Mammary epithelial cell (primary cell): Measurements from ENCODE around the gene ARHGEF38.

ENCODE experiments used
- EZH2 ChIP-seq: IDR thresholded peaks from 2 replicates; pipeline ENCODE4 v1.6.1; 2012; ENCODE audit warnings: low read length, inconsistent platforms, borderline replicate concordance
- TF ChIP-seq, protein P1 (sequence below), 2 donors: IDR thresholded peaks in 1 of 2; conservative IDR thresholded peaks in 1 of 2; 2 replicates each; pipeline ENCODE4 v1.5.1; 2011 to 2012; ENCODE audit warnings: inconsistent platforms in 2 of 2, low read length in 2 of 2, mild to moderate bottlenecking in 2 of 2, control low read depth in 1 of 2, low read depth in 1 of 2; ENCODE audit not compliant: insufficient read depth in 1 of 2; ENCODE audit errors: extremely low read depth in 1 of 2

- TF ChIP-seq, protein P1, sequence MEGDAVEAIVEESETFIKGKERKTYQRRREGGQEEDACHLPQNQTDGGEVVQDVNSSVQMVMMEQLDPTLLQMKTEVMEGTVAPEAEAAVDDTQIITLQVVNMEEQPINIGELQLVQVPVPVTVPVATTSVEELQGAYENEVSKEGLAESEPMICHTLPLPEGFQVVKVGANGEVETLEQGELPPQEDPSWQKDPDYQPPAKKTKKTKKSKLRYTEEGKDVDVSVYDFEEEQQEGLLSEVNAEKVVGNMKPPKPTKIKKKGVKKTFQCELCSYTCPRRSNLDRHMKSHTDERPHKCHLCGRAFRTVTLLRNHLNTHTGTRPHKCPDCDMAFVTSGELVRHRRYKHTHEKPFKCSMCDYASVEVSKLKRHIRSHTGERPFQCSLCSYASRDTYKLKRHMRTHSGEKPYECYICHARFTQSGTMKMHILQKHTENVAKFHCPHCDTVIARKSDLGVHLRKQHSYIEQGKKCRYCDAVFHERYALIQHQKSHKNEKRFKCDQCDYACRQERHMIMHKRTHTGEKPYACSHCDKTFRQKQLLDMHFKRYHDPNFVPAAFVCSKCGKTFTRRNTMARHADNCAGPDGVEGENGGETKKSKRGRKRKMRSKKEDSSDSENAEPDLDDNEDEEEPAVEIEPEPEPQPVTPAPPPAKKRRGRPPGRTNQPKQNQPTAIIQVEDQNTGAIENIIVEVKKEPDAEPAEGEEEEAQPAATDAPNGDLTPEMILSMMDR (conservative IDR thresholded peaks at IDR 0.05 in 1 of 2, IDR thresholded peaks at IDR 0.05 in 1 of 2; ENCODE audit: extremely low read depth in 1 of 2, insufficient read depth in 1 of 2, low read depth in 1 of 2, low read length in 2 of 2), result no peak
- TF ChIP-seq EZH2, result no peak
Observed at GRCh38 chr4:105556206-105556605, 3.8 kb downstream of the ARHGEF38 start.
